OCI-LY1 (cell line): ENCODE data around the gene UBR4.

Experiments used
- H2AFZ ChIP-seq: fragments of 200-600 bp; sonication (generic), shearing (Covaris generic); 2 replicates; pipeline ENCODE4 v1.6.0; 2014; ENCODE audit warnings: antibody characterized with exemption, mild to moderate bottlenecking, low read length
- H3F3A ChIP-seq: fragments of 200-600 bp; sonication (generic), shearing (Covaris generic); 2 replicates; pipeline ENCODE4 v1.6.0; 2014; ENCODE audit warnings: mild to moderate bottlenecking, antibody characterized with exemption, low read length, moderate library complexity; ENCODE audit not compliant: insufficient read depth
- H3K27ac ChIP-seq: fragments of 200-600 bp; sonication (generic); 2 replicates; pipeline ENCODE4 v1.5.1; 2014; ENCODE audit warnings: low read length, mixed run types, mild to moderate bottlenecking, low read depth; ENCODE audit not compliant: poor library complexity, severe bottlenecking
- H3K27me3 ChIP-seq: fragments of 200-600 bp; sonication (generic); 2 replicates; pipeline ENCODE4 v1.6.0; 2014; ENCODE audit warnings: antibody characterized with exemption, mild to moderate bottlenecking, low read length, moderate library complexity; ENCODE audit not compliant: insufficient read depth
- H3K36me3 ChIP-seq: fragments of 200-600 bp; sonication (generic); 2 replicates; pipeline ENCODE4 v1.6.1; 2014; ENCODE audit warnings: mild to moderate bottlenecking, antibody characterized with exemption, low read length, moderate library complexity, mixed read lengths; ENCODE audit not compliant: insufficient read depth
- H3K4me1 ChIP-seq: fragments of 200-600 bp; sonication (generic); 2 replicates; pipeline ENCODE4 v1.5.1; 2014; ENCODE audit warnings: mild to moderate bottlenecking, low read length, moderate library complexity; ENCODE audit not compliant: insufficient read depth, severe bottlenecking
- H3K4me2 ChIP-seq: fragments of 200-600 bp; sonication (generic), shearing (Covaris generic); 2 replicates; pipeline ENCODE4 v1.6.1; 2014; ENCODE audit warnings: low read length
- H3K4me3 ChIP-seq: fragments of 200-600 bp; sonication (generic); 2 replicates; pipeline ENCODE4 v1.5.1; 2014; ENCODE audit warnings: low read length, low read depth, mild to moderate bottlenecking, mixed read lengths; ENCODE audit not compliant: poor library complexity, severe bottlenecking
- H3K79me2 ChIP-seq: fragments of 200-600 bp; shearing (Covaris generic); 2 replicates; pipeline ENCODE4 v1.6.1; 2016; ENCODE audit warnings: mixed run types, low read length, mixed read lengths; ENCODE audit not compliant: insufficient read depth
- H3K9ac ChIP-seq: fragments of 200-600 bp; sonication (generic), shearing (Covaris generic); 2 replicates; pipeline ENCODE4 v1.6.1; 2014; ENCODE audit warnings: mild to moderate bottlenecking, low read length, mixed read lengths
- H3K9me2 ChIP-seq: fragments of 200-600 bp; sonication (generic), shearing (Covaris generic); 2 replicates; pipeline ENCODE4 v1.6.1; 2014; ENCODE audit warnings: low read depth, mild to moderate bottlenecking, low read length, mixed read lengths
- H3K9me3 ChIP-seq: fragments of 200-600 bp; shearing (Covaris generic); 2 replicates; pipeline ENCODE4 v1.6.1; 2014; ENCODE audit warnings: low read length, mixed read lengths
- H4K20me1 ChIP-seq: fragments of 200-600 bp; sonication (generic), shearing (Covaris generic); 2 replicates; pipeline ENCODE4 v1.6.0; 2016; ENCODE audit warnings: mild to moderate bottlenecking, low read length; ENCODE audit not compliant: insufficient read depth
- CTCF ChIP-seq: fragments of 200-600 bp; sonication (generic), shearing (Covaris generic); IDR thresholded peaks from 2 replicates; pipeline ENCODE4 v1.5.1; 2017; ENCODE audit warnings: mild to moderate bottlenecking, antibody characterized with exemption, low read length, moderate library complexity, mixed read lengths
- EZH2 ChIP-seq: fragments of 200-600 bp; sonication (generic), shearing (Covaris generic); IDR thresholded peaks from 2 replicates; pipeline ENCODE4 v1.8.0; 2017; ENCODE audit warnings: borderline replicate concordance, mixed run types, mild to moderate bottlenecking, antibody characterized with exemption, low read length, moderate library complexity, mixed read lengths

Gene UBR4

GRCh38 chr1:19064906-19065450 lies 145.1 kb downstream of the UBR4 start:
- Histone ChIP-seq H3K79me2 (no peaks in the 10 kb centered on the region), H3K4me1 (no peaks in the 10 kb centered on the region), H3K9ac (no peak overlapping the region), H3K36me3 (no peaks in the 10 kb centered on the region), H3K4me2 (no peak overlapping the region), H3K9me2 (no peaks in the 10 kb centered on the region), H3K27ac (no peak overlapping the region), H2AFZ (no peak overlapping the region), H3K27me3 (0 out of 2 replicates have a peak, but pooled peaks cover 8% of the 10 kb centered on the region), H3K4me3 (no peak overlapping the region), H4K20me1 (no peaks in the 10 kb centered on the region), H3K9me3 (no peaks in the 10 kb centered on the region), H3F3A (no peaks in the 10 kb centered on the region)
- TF ChIP-seq EZH2 (no peak), CTCF (no peak)

GRCh38 chr1:19063122-19063521 lies 146.9 kb downstream of the UBR4 start:
- Histone ChIP-seq H3K27ac (no peak overlapping the region), H3K9me2 (no peaks in the 10 kb centered on the region), H3F3A (no peaks in the 10 kb centered on the region), H3K27me3 (0 out of 2 replicates have a peak, but pooled peaks cover 7% of the 10 kb centered on the region), H3K4me1 (no peaks in the 10 kb centered on the region), H3K4me2 (no peak overlapping the region), H3K36me3 (no peaks in the 10 kb centered on the region), H3K79me2 (no peaks in the 10 kb centered on the region), H2AFZ (no peak overlapping the region), H3K9ac (no peak overlapping the region), H3K4me3 (no peak overlapping the region), H3K9me3 (no peaks in the 10 kb centered on the region), H4K20me1 (no peaks in the 10 kb centered on the region)
- TF ChIP-seq CTCF (no peak), EZH2 (no peak)

GRCh38 chr1:19062258-19063029 lies 147.6 kb downstream of the UBR4 start:
- TF ChIP-seq CTCF (no peak), EZH2 (no peak)
- no peak overlapping the region for H3K4me3 ChIP-seq
- 0 out of 2 replicates have a peak, but pooled peaks cover 7% of the 10 kb centered on the region for H3K27me3 ChIP-seq
- no peaks in the 10 kb centered on the region for H3K79me2 ChIP-seq
- no peaks in the 10 kb centered on the region for H3K9me2 ChIP-seq
- no peaks in the 10 kb centered on the region for H3F3A ChIP-seq
- no peak overlapping the region for H3K4me2 ChIP-seq
- H2AFZ ChIP-seq: no peak overlapping the region
- H4K20me1 ChIP-seq: no peaks in the 10 kb centered on the region
- no peak overlapping the region for H3K27ac ChIP-seq
- no peaks in the 10 kb centered on the region for H3K9me3 ChIP-seq
- no peaks in the 10 kb centered on the region for H3K36me3 ChIP-seq
- H3K4me1 ChIP-seq: no peaks in the 10 kb centered on the region
- H3K9ac ChIP-seq: no peak overlapping the region
